ENCODE results near the gene NPIPB8.

Gene NPIPB8

GRCh38 chr16:28596115-28596630 is 41.7 kb upstream of the NPIPB8 start:
- WGBS: 83% methylated on average over 8 of the region's 8 CpGs

GRCh38 chr16:28596840-28597691 is 40.8 kb upstream of the NPIPB8 start, which contains the start of gene SULT1A2:
Gene SULT1A2, minus strand, starts transcription at chr16:28597050. Its CDS starts 1,120 bp downstream, at chr16:28595930.
- 57% methylated on average over 11 of the region's 11 CpGs for WGBS
- Histone ChIP-seq H3K23ac (ENCODE audit: low read length in 2 of 2) (no peak within 1 kb of the TSS), H2BK5ac (ENCODE audit: low read depth, low read length, poor library complexity, severe bottlenecking) (no peak within 1 kb of the TSS), H3K9me3 (ENCODE audit: control insufficient read depth, low read length) (no peaks in the 10 kb centered on the region), H3K4ac (ENCODE audit: low read depth in 1 of 2, low read length in 2 of 2) (no peak within 1 kb of the TSS), H2AK5ac (ENCODE audit: low read length, severe bottlenecking) (no peak within 1 kb of the TSS), H3K4me2 (ENCODE audit: low read length, poor library complexity, severe bottlenecking) (no peak within 1 kb of the TSS), H3K36me3 (ENCODE audit: control insufficient read depth in 1 of 2, insufficient read depth in 2 of 2, low read depth in 1 of 2, low read length in 2 of 2) (peaks cover 0 to 11% of the 10 kb centered on the region in 2 experiments), H2BK12ac (ENCODE audit: low read length in 2 of 2) (no peak within 1 kb of the TSS), H3K79me1 (replicated peaks; ENCODE audit: low read length, poor library complexity, severe bottlenecking) (no peaks in the 10 kb centered on the region), H3K27ac (ENCODE audit: low read length, poor library complexity, severe bottlenecking) (no peak within 1 kb of the TSS), H4K8ac (ENCODE audit: low read length) (no peak within 1 kb of the TSS), H3K27me3 (ENCODE audit: control insufficient read depth in 1 of 2, insufficient read depth in 1 of 2, low read length in 2 of 2) (peaks cover 0 to 23% of the 10 kb centered on the region in 2 experiments), H2BK120ac (ENCODE audit: low read depth, low read length) (no peak within 1 kb of the TSS), H3K4me1 (ENCODE audit: control insufficient read depth, insufficient read depth, low read depth, low read length) (no peaks in the 10 kb centered on the region), H4K91ac (ENCODE audit: low read length) (no peak within 1 kb of the TSS), H2AFZ (ENCODE audit: low read depth, low read length) (no peak within 1 kb of the TSS), H2BK15ac (ENCODE audit: low read depth, poor library complexity, severe bottlenecking) (no peak within 1 kb of the TSS), H3K14ac (ENCODE audit: low read length in 2 of 2) (no peak within 1 kb of the TSS), H3K4me3 (ENCODE audit: insufficient read depth in 1 of 2, low read depth in 1 of 2, low read length in 2 of 2) (no peak within 1 kb of the TSS), H3K9ac (ENCODE audit: low read length) (no peak within 1 kb of the TSS), H3K18ac (ENCODE audit: low read depth in 1 of 2, low read length in 2 of 2) (no peak within 1 kb of the TSS)
- DNase-seq: no peak

More at GRCh38 chr16:28596115-28596630, 41.7 kb upstream of the NPIPB8 start:
- H2BK120ac ChIP-seq (ENCODE audit: low read depth, low read length): no peak overlapping the region
- no peak overlapping the region for H2BK12ac ChIP-seq (ENCODE audit: low read length in 2 of 2)
- no peak overlapping the region for H3K18ac ChIP-seq (ENCODE audit: low read depth in 1 of 2, low read length in 2 of 2)
- DNase-seq: no peak
- H4K8ac ChIP-seq (ENCODE audit: low read length): no peak overlapping the region
- no peak overlapping the region for H3K14ac ChIP-seq (ENCODE audit: low read length in 2 of 2)
- no peak overlapping the region for H3K27ac ChIP-seq (ENCODE audit: low read length, poor library complexity, severe bottlenecking)
- no peak overlapping the region for H2BK5ac ChIP-seq (ENCODE audit: low read depth, low read length, poor library complexity, severe bottlenecking)
- no peak overlapping the region for H3K9ac ChIP-seq (ENCODE audit: low read length)
- H2AFZ ChIP-seq (ENCODE audit: low read depth, low read length): no peak overlapping the region
- H3K4me3 ChIP-seq (ENCODE audit: insufficient read depth in 1 of 2, low read depth in 1 of 2, low read length in 2 of 2): no peak overlapping the region
- no peak overlapping the region for H2BK15ac ChIP-seq (ENCODE audit: low read depth, poor library complexity, severe bottlenecking)
- H3K4me2 ChIP-seq (ENCODE audit: low read length, poor library complexity, severe bottlenecking): no peak overlapping the region
- H3K4ac ChIP-seq (ENCODE audit: low read depth in 1 of 2, low read length in 2 of 2): no peak overlapping the region
- peaks cover 2 to 19% of the 10 kb centered on the region in 2 experiments for H3K36me3 ChIP-seq (ENCODE audit: control insufficient read depth in 1 of 2, insufficient read depth in 2 of 2, low read depth in 1 of 2, low read length in 2 of 2)
- H3K79me1 ChIP-seq (replicated peaks; ENCODE audit: low read length, poor library complexity, severe bottlenecking): no peaks in the 10 kb centered on the region
- H4K91ac ChIP-seq (ENCODE audit: low read length): no peak overlapping the region
- H3K23ac ChIP-seq (ENCODE audit: low read length in 2 of 2): no peak overlapping the region
- no peaks in the 10 kb centered on the region for H3K4me1 ChIP-seq (ENCODE audit: control insufficient read depth, insufficient read depth, low read depth, low read length)
- H3K27me3 ChIP-seq (ENCODE audit: control insufficient read depth in 1 of 2, insufficient read depth in 1 of 2, low read length in 2 of 2): peaks cover 0 to 23% of the 10 kb centered on the region in 2 experiments
- no peak overlapping the region for H2AK5ac ChIP-seq (ENCODE audit: low read length, severe bottlenecking)
- no peaks in the 10 kb centered on the region for H3K9me3 ChIP-seq (ENCODE audit: control insufficient read depth, low read length)

GRCh38 chr16:28597692-28598261 is 40.1 kb upstream of the NPIPB8 start:
- Histone ChIP-seq H2BK12ac (ENCODE audit: low read length in 2 of 2) (no peak overlapping the region), H2BK120ac (ENCODE audit: low read depth, low read length) (no peak overlapping the region), H4K91ac (ENCODE audit: low read length) (no peak overlapping the region), H3K4me3 (ENCODE audit: insufficient read depth in 1 of 2, low read depth in 1 of 2, low read length in 2 of 2) (no peak overlapping the region), H3K27me3 (ENCODE audit: control insufficient read depth in 1 of 2, insufficient read depth in 1 of 2, low read length in 2 of 2) (peaks cover 0 to 26% of the 10 kb centered on the region in 2 experiments), H2AFZ (ENCODE audit: low read depth, low read length) (no peak overlapping the region), H3K79me1 (replicated peaks; ENCODE audit: low read length, poor library complexity, severe bottlenecking) (no peaks in the 10 kb centered on the region), H3K27ac (ENCODE audit: low read length, poor library complexity, severe bottlenecking) (no peak overlapping the region), H2BK15ac (ENCODE audit: low read depth, poor library complexity, severe bottlenecking) (no peak overlapping the region), H2BK5ac (ENCODE audit: low read depth, low read length, poor library complexity, severe bottlenecking) (no peak overlapping the region), H4K8ac (ENCODE audit: low read length) (no peak overlapping the region), H2AK5ac (ENCODE audit: low read length, severe bottlenecking) (no peak overlapping the region), H3K4ac (ENCODE audit: low read depth in 1 of 2, low read length in 2 of 2) (no peak overlapping the region), H3K23ac (ENCODE audit: low read length in 2 of 2) (no peak overlapping the region), H3K9me3 (ENCODE audit: control insufficient read depth, low read length) (no peaks in the 10 kb centered on the region), H3K4me2 (ENCODE audit: low read length, poor library complexity, severe bottlenecking) (no peak overlapping the region), H3K9ac (ENCODE audit: low read length) (no peak overlapping the region), H3K4me1 (ENCODE audit: control insufficient read depth, insufficient read depth, low read depth, low read length) (no peaks in the 10 kb centered on the region), H3K18ac (ENCODE audit: low read depth in 1 of 2, low read length in 2 of 2) (no peak overlapping the region), H3K36me3 (ENCODE audit: control insufficient read depth in 1 of 2, insufficient read depth in 2 of 2, low read depth in 1 of 2, low read length in 2 of 2) (peaks cover 0 to 4% of the 10 kb centered on the region in 2 experiments), H3K14ac (ENCODE audit: low read length in 2 of 2) (no peak overlapping the region)
- DNase-seq: no peak
- WGBS: 78% methylated on average over 8 of the region's 9 CpGs

All from mesenchymal stem cell (in vitro differentiated cells and primary cell).